ENCODE data around the gene MAT2A.

GRCh38 chr2:85554980-85555612, 16.1 kb downstream of the MAT2A start:
- TF ChIP-seq CTCF (IDR thresholded peaks at IDR 0.05; ENCODE audit: poor library complexity) (no peak), EZH2 (IDR thresholded peaks at IDR 0.05; ENCODE audit: borderline replicate concordance) (no peak), EZH2phosphoT487 (IDR thresholded peaks at IDR 0.05; ENCODE audit: low read depth, severe bottlenecking, unreplicated experiment) (no peak)
